GM19099 (cell line): ENCODE results near the gene CRYM.

ENCODE experiments used
- POLR2A ChIP-seq: IDR thresholded peaks from 3 replicates; pipeline ENCODE4 v1.6.1; 2011; ENCODE audit warnings: low read depth; ENCODE audit not compliant: insufficient read length; ENCODE audit errors: extremely low read depth

The CRYM gene

GRCh38 chr16:21279501-21279900 is 1.4 kb upstream of the CRYM start:
- no peak for TF ChIP-seq POLR2A

- TF ChIP-seq POLR2A: no peak
Observed at GRCh38 chr16:21277045-21277926, 804 bp downstream of the CRYM start.

DNA sequence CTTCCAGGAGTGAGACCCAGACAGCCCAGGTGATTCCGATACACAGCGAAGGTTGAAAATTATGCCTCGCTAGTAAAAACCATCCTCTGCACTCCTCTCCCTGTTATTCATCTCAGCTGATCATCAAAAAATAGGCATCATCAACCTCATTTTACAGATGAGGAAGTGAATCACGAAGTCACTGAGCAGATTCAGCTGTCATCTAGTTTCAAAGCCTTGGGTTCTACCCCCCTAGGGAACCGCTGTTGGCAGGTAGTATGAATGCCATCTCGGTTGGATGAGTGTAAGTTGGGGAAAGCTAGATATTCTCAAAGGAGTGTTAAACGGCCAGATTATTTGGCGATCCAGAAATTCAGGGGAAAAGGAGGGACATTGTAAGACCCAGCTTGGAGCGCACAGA is 2.0 kb downstream of the CRYM start:
- TF ChIP-seq POLR2A: no peak

DNA sequence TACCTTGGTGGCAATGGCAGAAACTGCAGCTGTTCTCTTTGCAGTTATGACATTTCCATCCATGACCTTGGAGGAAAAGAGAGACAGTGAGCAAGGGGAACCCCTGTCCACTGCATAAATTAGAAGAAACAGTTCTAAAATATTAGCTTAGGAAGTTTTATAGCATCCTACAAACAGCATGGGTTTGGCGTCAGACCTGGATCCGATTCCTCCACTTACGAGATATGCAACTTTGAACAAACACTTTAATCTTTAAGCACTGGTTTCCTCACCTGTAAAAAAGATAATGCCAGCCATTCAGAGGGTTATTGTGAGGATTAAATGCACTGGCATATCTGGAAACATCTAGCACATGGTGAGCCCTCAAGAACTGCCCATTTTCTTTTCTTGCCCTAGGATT is 2.6 kb downstream of the CRYM start:
- no peak for TF ChIP-seq POLR2A

GRCh38 chr16:21274172-21274726 is 3.8 kb downstream of the CRYM start:
- TF ChIP-seq POLR2A: no peak

GRCh38 chr16:21272253-21272652 is 5.8 kb downstream of the CRYM start:
- no peak for TF ChIP-seq POLR2A

GRCh38 chr16:21268236-21268635 is 9.9 kb downstream of the CRYM start:
- TF ChIP-seq POLR2A: no peak

DNA sequence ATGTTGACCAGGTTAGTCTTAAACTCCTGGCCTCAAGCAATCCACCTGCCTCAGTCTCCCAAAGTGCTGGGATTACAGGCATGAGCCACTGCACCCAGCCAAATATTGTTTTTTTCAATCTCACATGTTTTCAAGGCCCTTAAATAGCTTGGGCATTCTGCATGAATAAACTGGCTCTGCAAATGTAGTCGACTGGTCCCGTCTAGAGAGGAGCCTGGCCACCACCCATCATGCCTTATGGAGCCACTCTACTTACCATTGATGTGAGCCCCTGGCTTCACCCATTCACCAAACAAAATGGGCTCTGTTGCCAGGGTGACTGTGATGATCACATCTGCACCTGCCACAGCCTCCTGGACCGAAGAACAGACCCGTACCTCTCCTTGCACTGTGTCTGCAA is 10.8 kb downstream of the CRYM start:
- no peak for TF ChIP-seq POLR2A

DNA sequence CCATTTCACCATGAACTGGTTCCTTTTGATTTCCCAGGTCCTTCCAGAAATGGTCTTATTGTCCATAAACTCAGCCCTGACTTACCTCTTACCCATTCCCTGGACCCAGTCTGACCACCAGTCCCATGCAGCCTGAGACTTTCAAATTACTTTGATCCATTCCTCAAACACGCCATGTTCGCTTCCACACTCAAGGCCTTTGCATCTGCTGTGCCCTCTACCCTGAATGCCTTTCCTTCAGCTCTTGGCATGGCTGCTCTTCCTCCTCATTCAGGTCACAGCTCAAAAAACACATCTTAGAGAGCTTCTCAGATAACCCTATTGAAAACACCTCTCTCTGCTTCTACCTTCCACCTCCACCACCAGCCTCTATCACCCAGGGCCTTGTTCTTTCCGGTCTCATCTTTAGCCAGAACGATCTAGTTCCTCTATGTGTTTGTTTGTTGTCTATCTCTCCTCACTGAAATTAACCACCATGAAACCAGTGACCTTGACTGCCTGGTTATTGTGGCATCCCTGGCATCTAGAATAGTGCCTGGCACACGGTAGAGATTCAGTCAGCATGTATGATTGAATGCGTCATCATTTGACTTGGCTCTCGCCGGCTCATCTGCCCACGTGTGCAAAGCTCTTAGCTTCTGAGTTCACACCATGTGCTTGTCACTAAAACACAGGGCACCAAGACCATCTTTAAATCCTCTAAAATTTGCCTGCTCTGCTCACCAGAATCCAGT is 12.8 kb downstream of the CRYM start:
- TF ChIP-seq POLR2A: no peak

GRCh38 chr16:21264571-21265036 is 13.5 kb downstream of the CRYM start:
- no peak for TF ChIP-seq POLR2A

DNA sequence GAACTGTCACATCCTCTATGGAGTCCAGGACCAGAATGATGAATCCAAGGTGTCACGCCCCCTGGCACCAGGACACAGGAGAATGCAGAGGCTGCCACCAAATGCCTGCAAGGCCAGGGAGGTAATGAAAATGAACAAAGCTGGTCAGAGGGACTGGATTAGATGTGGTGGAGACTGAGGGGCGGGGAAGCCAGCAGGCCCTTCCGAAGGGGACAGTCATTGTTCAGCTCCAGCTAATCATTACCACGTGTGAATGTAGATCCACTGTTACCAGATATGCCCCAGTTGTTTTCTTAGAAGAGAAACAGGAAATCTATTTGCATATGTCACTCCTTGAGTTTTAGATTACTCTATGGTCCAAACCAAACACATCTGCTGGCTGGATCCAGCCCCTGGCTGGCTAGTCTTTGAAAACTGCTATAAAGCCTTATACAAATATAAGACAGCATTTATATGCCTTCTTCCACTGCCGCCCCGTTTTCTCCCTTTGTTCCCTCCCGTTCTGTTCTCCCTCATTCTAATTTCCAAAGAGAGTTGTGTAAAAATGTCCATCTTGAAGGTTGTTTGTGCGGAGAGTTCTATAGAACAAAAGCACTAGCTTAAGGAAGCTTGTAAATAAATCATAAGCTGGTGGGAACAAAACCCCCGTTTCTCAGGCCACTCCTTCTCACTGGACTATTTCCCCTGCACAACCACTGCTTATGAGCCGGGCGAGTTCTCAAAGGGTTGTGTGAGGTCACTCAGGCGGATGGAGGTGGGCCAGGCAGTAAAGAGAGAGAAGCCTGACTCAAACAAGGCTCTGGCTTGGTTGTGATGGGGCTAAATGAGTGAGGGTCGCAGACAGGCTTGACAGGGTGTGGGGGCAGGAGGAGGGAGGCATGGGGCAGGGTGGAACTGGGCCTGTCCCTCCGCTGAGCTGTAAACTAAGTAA is 14.2 kb downstream of the CRYM start:
- TF ChIP-seq POLR2A: no peak

DNA sequence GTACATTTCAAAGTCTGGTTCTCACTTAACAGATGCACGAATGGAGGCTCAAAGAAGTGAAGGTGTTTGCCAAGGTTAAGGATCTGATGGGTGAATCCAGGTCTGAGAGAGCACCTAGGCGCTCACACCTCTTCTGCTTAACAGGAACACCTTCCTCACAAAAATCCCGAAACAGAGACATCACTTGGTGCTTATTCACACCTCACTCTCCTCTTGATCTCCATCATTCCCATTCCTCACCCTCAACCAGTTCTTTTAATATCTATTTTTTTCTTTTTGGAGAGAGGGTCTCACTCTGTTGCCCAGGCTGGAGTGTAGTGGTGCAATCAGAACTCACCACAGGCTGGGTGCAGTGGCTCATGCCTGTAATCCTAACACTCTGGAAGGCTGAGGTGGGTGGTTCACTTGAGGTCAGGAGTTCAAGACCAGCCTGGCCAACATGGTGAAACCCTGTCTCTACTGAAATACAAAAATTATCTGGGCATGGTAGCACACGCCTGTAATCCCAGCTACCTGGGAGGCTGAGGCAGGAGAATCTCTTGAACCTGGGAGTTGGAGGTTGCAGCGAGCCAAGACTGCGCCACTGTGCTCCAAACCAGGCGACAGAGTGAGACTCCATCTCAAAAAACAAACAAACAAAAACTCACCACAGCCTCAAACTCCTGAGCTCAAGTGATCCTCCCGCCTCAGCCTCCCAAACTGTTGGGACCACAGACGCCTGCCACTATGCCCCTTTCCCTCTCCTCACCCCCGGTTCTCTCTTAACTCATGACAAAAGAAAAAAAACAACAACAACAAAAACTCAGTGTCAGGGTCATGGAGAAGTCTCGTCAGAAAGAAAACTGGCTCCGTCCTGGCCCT is 15.1 kb downstream of the CRYM start:
- no peak for TF ChIP-seq POLR2A

DNA sequence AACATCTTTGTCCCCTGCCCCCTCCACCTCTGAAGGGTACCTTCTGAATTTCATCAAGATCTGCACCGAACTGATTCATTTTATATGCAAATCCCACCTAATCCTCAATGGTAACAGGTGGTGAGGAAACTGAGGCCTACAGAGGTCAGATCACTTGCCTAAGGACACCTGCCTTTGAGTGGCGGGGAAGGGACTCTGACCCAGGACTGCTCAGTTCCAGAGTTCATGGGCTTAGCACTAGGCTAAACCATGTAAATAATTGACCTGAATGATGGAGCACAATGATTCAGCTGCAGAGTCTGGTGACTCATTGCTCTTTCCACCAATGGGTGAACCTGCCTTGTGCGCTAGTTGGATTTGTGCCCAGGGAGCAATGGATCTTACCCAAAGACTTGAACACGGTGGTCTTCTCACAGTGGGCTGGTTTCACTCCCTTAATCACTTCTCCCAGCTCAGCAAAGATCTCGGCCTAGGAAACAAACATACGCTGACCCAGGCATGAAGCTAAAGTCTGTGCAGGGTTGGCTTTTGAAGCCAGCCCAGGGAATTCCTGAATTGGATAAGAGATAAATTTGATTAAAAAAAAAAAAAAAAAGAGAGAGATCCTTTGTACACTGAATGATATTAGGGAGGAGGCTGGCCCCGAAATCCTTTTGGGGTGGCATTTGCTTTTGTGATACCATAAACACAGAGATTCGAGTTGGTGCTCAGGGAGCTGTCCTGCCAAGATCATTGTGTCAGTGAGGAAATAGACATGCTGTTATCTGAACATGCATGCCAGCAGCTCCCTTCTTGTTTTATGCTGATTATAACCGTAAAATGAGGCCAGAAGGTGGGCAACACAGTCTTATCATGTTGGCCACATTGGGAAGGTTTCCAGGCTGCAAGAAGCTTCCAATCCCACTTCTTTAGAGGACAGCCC is 17.0 kb downstream of the CRYM start:
- TF ChIP-seq POLR2A: peak; percentile 26
